ENCODE measurements around the gene PTPRH. TPM values are rescaled to one million over a fixed set of nuclear protein-coding genes. Genes with fewer than 3 reads are reported as not detected.

The PTPRH gene
- total RNA-seq, 1 donor from 2014 or later = 1.1 TPM

GRCh38 chr19:55131421-55131820 is 77.9 kb downstream of the PTPRH start:
- H3K27me3 ChIP-seq (ENCODE audit: low read depth) = peaks cover 33% of the 10 kb centered on the region
- no peak for DNase-seq

More at GRCh38 chr19:55131421-55131820, 77.9 kb downstream of the PTPRH start:
- H3K4me3 ChIP-seq = no peak overlapping the region
- no peak overlapping the region for H3K27ac ChIP-seq (replicated peaks)
- no peaks in the 10 kb centered on the region for H3K9me3 ChIP-seq (replicated peaks)
- intact Hi-C loops (cut with micrococcal nuclease) = no loop called here
- no peak for TF ChIP-seq CTCF (IDR thresholded peaks at IDR 0.05; ENCODE audit: borderline replicate concordance)
- no peaks in the 10 kb centered on the region for H3K4me1 ChIP-seq
- peaks cover 7% of the 10 kb centered on the region for H3K36me3 ChIP-seq

Small RNAs within 50 kb of the gene (microRNA-seq; reads per million reads assigned to microRNA genes)
- gene MIR6802 = 0.94 reads per million
- 1.6 reads per million for gene MIR6803
- gene MIR6804 = not detected

Other genes starting within 250 kb of the PTPRH start
- 0.88 TPM for gene NLRP2, start 243.1 kb downstream of the PTPRH start, total RNA-seq
- gene GP6, start 171.2 kb downstream of the PTPRH start, total RNA-seq = 0.30 TPM
- gene RDH13, start 146.4 kb downstream of the PTPRH start, total RNA-seq = 53.8 TPM
- 0.88 TPM for gene EPS8L1, start 133.6 kb downstream of the PTPRH start, total RNA-seq
- 228 TPM for gene PPP1R12C, start 91.9 kb downstream of the PTPRH start, total RNA-seq
- 140 TPM for gene TNNT1, start 60.3 kb downstream of the PTPRH start, total RNA-seq
- 7,701 TPM for gene TNNI3, start 51.8 kb downstream of the PTPRH start, total RNA-seq
- 1.8 TPM for gene DNAAF3, start 42.9 kb downstream of the PTPRH start, total RNA-seq
- not detected for gene SYT5, start 29.2 kb downstream of the PTPRH start, total RNA-seq
- gene TMEM86B, start 19.3 kb upstream of the PTPRH start, total RNA-seq = 2.1 TPM
- gene PPP6R1, start 49.5 kb upstream of the PTPRH start, total RNA-seq = 39.8 TPM
- 29.0 TPM for gene HSPBP1, start 70.6 kb upstream of the PTPRH start, total RNA-seq
- gene BRSK1, start 74.5 kb upstream of the PTPRH start, total RNA-seq = 3.0 TPM
- gene TMEM150B, start 115.8 kb upstream of the PTPRH start, total RNA-seq = 2.0 TPM
- 5.1 TPM for gene KMT5C, start 130.4 kb upstream of the PTPRH start, total RNA-seq
- gene COX6B2, start 145.2 kb upstream of the PTPRH start, total RNA-seq = not detected
- gene GARIN5B, start 153.8 kb upstream of the PTPRH start, total RNA-seq = not detected
- gene IL11, start 161.0 kb upstream of the PTPRH start, total RNA-seq = not detected
- gene TMEM190, start 167.3 kb upstream of the PTPRH start, total RNA-seq = not detected
- 0.69 TPM for gene TMEM238, start 174.8 kb upstream of the PTPRH start, total RNA-seq
- 559 TPM for gene RPL28, start 176.4 kb upstream of the PTPRH start, total RNA-seq
- 33.2 TPM for gene UBE2S, start 198.3 kb upstream of the PTPRH start, total RNA-seq
- not detected for gene SHISA7, start 233.8 kb upstream of the PTPRH start, total RNA-seq

All from left ventricle myocardium inferior (tissue), 1 donor.